HG03571 (cell line): ENCODE results near the gene OVCH2.

Experiments used
- ATAC-seq: cut with Tn5 transposase; IDR thresholded peaks from one replicate; pipeline ENCODE4 v1.9.1; 2021; ENCODE audit not compliant: unreplicated experiment

OVCH2 gene

GRCh38 chr11:7640816-7641215 lies 65.5 kb downstream of the OVCH2 start:
- ATAC-seq, result no peak

GRCh38 chr11:7639643-7640025 lies 66.6 kb downstream of the OVCH2 start:
- ATAC-seq, result no peak
